Measurements from ENCODE around the gene PCCB.

DNA sequence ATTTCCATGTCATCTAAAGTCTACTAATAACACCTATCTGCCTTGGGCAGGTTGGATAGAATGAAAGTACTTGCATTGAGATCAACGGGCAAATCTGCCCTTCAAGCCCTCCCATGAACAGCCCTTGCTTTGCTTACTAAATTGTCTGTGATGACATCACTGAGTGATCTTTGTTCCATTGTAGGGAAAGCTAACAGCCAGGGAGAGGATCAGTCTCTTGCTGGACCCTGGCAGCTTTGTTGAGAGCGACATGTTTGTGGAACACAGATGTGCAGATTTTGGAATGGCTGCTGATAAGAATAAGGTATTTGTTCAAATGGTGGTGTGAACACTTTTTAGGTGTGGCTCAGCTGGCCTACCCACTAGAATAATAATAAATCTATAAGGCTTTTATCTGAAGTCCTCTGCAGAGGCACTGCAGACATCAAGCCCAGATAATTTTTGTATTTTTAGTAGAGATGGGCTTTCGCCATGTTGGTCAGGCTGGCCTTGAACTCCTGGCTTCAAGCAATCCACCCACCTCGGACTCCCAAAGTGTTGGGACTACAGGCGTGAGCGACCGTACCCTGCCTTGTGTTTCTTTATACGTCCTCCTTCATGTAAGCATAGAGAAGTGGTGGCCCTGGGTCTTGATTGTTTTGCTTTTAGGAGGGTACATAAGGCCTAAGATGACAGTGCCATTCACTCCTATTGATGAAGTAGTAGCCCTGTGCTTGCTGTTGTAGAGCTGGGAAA lies 5.7 kb downstream of the PCCB start:
- TF ChIP-seq GATA2 (IDR thresholded peaks at IDR 0.05; ENCODE audit: low read depth, low read length): no peak
- no peak for TF ChIP-seq GATA3 (IDR thresholded peaks at IDR 0.05; ENCODE audit: low read depth, low read length)
